PFSK-1 (cell line): ENCODE measurements around the gene RPUSD1.

Experiments used
- POLR2AphosphoS5 ChIP-seq: IDR thresholded peaks from 2 replicates; pipeline ENCODE4 v1.6.1; 2012; ENCODE audit warnings: low read depth, mild to moderate bottlenecking, control low read depth, low read length, moderate library complexity
- REST ChIP-seq, 2 experiments: IDR thresholded peaks; 2 replicates each; pipeline versions ENCODE4 v1.6.1 to v1.8.0; 2011 to 2012; ENCODE audit warnings: low read depth in 2 of 2, low read length in 2 of 2, control low read depth in 1 of 2, inconsistent platforms in 1 of 2, mild to moderate bottlenecking in 1 of 2, moderate library complexity in 1 of 2; ENCODE audit not compliant: insufficient read depth in 1 of 2
- SIN3A ChIP-seq: IDR thresholded peaks from 2 replicates; pipeline ENCODE4 v1.6.1; 2012; ENCODE audit warnings: mild to moderate bottlenecking, low read length, moderate library complexity, borderline replicate concordance; ENCODE audit not compliant: insufficient read depth
- TAF1 ChIP-seq: IDR thresholded peaks from 2 replicates; pipeline ENCODE4 v1.6.1; 2012; ENCODE audit warnings: low read length, control low read depth, borderline replicate concordance; ENCODE audit not compliant: insufficient read depth

- TF ChIP-seq POLR2AphosphoS5: no peak
- TF ChIP-seq SIN3A: no peak
- TF ChIP-seq TAF1: no peak
- TF ChIP-seq REST (IDR thresholded peaks at IDR 0.05; ENCODE audit: insufficient read depth in 1 of 2, low read depth in 2 of 2, low read length in 2 of 2): no peak
Observed at GRCh38 chr16:795580-796229, 7.5 kb upstream of the RPUSD1 start.
